DND-41 (cell line): ENCODE data around the gene BYSL.

Experiments
- CTCF ChIP-seq: IDR thresholded peaks from 2 replicates; pipeline ENCODE4 v1.5.1; 2012; ENCODE audit warnings: borderline replicate concordance, low read length, moderate library complexity, mild to moderate bottlenecking; ENCODE audit not compliant: poor library complexity, severe bottlenecking; ENCODE audit errors: extremely low read depth
- EZH2 ChIP-seq: IDR thresholded peaks from 3 replicates; pipeline ENCODE4 v1.6.1; 2012; ENCODE audit warnings: borderline replicate concordance, low read depth, mild to moderate bottlenecking, moderate library complexity, low read length, inconsistent platforms; ENCODE audit not compliant: severe bottlenecking

- TF ChIP-seq CTCF (no peak), EZH2 (no peak)
Measured at GRCh38 chr6:41878961-41879405, 42.3 kb upstream of the BYSL start.
